NOMO-1 (cell line): ENCODE measurements around the gene DLG3.
"Not testable (repeated sequence)": the region's sequence is repeated elsewhere in the genome, so short reads cannot be mapped to it uniquely, and the experiment has no call there.

Experiments used
- DNase-seq, 2 experiments: peaks; one replicate each; lab custom pipeline; 2025; ENCODE audit not compliant: unreplicated experiment in 2 of 2; lab: John Stamatoyannopoulos, UW

The DLG3 gene

DNA sequence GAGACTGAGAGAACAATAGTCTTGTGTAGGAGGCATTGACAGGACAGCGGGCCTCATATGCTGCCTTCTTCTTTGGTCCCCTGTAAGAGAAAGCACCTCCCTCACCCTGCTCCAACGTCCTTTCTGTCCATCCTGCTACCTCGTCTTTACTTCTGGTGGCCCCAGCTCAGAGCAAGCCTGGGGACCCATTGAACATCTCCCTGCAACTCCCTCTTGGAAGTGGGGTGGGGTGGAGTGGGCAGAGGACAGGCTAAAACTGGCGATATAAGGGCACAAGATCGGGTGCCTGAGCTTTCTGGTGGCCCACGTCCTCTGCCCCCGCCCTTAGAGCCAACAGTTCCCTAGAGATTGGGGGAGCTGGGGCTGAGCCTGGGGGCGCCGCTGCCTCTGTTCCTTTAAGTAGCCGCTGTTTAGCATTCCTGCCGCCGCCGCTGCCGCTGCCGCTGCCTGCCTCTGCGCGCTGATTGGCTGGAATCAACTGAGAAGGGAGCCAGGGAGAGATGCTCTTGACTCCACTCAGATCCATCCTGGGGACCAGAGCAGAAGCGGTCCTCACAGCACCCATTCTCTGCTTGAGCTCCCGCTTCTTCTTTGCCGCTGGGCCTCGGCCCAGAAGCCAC lies at the start of gene DLG3:
TSS of gene DLG3 (plus strand) at position 510 of the 620 bp plus-strand sequence. CDS start 367 bp downstream, outside the sequence.
- DNase-seq = no peak

DNA sequence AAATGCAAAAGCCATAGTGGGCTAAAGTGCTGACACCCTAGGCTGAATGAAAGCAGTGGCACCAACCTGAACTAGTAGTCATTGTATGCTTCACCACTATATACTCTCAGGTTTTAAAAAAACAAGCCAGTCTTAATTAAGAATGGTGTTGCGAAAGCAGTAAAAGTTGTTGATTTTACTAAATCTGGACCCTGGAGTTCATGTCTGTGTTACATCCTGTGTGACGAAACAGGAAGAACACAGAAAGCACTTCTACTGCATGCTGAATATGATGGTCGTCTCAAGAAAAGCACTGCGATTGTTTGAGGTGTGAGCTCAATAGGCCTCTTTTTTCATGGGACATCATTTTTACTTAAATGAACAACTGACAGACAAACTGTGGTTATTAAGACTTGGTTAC lies 45.7 kb upstream of the DLG3 start:
- DNase-seq = peak; percentile 26 to 67

DNA sequence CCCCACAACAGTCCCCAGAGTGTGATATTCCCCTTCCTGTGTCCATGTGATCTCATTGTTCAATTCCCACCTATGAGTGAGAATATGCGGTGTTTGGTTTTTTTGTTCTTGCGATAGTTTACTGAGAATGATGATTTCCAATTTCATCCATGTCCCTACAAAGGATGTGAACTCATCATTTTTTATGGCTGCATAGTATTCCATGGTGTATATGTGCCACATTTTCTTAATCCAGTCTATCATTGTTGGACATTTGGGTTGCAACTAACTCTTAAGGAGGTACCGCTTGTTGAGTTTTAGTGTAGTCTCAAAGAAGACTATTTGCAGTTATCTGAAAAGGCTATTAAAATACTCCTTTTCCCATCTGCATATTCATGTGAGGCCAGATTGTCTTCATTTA lies 44.5 kb upstream of the DLG3 start:
- DNase-seq = not testable (repeated sequence)

DNA sequence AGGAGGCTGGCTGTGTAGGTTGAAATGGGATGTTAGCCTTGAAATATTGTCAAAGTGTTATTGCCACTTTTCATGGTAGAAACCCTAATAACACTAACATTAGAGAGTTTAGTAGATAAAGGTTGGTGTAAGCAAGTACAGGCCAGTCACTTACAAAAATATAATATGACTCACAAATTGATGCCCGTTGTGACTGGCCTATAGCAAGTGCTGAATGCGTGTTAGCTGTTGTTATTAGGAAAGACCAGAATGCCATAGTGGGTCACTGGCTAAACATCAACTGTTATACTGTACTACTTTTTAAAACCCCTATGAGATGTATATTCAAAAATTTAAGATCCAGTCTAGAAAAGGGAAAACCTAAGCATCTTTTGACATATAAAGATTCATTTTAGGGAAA lies 41.9 kb upstream of the DLG3 start:
- DNase-seq = no peak

DNA sequence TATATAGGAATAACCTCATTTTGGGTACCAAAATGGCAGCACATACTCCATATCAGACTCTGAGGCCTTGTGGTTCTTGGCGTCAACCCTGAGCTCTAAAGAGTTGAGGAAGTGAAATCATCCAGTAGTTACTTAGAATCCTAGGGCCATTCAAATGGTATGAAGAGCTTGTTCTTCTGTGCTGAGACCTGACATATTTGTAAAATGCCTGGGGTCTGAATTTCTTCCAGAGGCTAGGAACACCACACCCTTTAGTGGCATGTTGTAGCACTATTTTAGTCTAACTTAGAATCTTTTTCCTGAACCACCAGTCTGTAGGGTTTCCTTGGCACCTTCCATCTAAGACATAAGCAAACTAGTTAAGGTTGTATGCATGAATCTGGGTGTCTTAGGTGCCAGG lies 39.6 kb upstream of the DLG3 start:
- DNase-seq = no peak

DNA sequence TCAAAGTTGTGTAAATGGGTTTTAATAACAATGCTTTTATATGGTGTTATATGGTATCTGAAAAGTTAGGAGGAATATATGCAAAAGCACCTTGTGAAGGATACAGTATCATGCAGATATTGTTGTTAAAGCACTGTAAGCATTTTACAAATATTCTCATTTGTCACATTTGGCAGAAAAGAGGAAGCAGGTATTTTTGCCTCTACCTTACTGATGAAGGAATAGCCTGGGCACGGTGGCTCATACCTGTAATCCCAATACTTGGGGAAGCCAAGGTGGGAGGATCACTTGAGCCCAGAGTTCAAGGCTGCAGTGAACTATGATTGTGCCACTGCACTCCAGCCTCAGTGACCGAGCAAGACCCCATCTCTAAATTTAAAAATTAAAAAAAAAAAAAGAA lies 33.7 kb upstream of the DLG3 start:
- no peak for DNase-seq

DNA sequence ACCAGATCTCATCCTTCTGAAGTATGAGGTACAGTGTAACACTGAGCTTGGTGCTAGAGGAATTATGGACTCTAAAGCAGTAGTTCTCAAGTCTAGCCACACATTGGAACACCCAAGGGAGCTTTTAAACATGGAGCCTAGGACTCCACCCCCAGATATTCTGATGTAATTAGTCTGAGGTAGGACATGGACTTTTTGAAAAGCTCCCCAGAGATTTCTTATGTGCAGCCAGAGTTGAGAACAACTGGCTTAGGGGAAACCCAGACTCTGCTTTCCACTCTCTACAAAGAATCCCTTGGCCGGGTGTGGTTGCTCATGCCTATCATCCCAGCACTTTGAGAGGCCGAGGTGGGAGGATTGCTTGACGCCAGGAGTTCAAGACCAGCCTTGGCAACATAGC lies 33.2 kb upstream of the DLG3 start:
- no peak for DNase-seq

DNA sequence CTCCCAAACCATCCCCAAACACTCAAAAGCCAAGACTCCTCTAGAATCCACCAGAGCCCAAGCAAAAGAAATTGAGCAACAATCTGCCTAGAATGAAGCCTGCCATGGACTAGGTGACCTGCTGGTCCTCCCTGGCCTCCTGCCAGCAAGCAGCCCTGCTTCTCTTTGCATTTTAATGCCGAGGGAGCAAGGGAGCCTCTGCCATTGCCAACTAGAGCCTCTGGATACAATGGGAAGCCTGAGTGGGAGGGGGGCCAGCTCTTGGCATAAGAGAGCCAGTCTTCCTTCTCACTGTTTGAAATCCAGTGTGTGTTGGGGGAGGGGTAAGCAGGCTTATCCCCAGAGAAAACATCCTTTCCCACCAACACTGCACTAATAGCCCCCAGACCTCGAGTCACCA lies 23.0 kb upstream of the DLG3 start:
- DNase-seq = no peak

DNA sequence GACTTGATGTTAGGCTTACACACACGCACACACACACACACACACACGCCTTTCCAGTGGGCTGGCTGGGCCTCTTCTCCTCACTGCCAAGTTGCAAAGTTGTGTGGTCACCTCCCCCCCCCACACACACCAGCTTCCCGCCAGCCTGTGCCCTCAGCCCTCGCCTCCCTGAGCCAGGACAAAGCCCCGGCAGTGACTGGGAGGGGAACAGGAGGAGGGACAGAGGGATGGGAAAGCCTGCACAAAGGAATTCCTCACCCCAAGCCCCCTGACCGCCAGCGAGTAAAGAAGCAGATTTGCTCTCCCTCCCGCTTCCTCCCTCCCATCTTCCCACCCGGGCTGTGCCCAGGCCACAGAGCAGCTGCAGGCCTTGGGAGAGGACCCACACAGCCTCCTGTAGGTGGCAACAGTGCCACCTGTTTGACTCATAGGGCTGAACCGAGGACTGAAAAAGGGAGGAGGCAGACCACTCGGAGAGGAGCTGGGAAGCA lies 21.7 kb upstream of the DLG3 start, which contains the start of gene GDPD2:
TSS of gene GDPD2 (plus strand) at position 464 of the 491 bp plus-strand sequence. CDS start 1,671 bp downstream, outside the sequence.
- no peak for DNase-seq

DNA sequence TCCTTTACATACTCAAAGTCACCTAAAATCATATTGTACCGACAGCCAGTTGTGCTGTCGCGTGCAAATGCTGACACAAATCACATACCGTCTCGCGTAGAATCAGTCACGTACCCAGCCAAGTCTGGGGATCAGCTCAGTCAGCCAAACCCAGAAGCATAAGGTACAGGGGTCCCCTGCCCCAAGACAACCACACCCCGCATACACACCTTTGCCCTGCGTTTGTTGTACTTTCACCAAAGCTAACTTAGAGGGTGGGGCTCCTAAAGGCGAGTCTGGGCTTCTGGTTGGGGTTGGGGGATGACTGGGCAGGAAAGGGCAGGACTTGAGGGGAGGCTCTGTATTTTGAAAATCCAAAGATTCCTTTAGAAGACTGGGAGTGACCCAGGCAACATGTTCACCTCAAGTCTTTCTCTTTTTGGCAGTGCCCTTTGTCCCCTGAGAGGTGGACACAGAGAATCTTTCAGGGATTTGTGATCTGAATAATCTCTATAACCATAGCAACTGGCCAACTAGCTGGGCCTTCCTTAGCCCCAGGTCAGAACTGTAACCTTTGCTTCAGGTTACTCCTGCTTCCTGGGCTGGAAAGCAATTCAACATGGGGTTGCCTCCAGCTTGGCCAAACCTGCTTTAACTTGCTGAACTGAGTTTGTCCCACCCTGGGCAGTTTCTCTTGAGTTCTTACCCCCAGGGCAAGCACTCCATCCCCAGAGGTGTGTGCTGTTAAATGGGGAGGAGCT lies 20.5 kb upstream of the DLG3 start:
- no peak for DNase-seq

DNA sequence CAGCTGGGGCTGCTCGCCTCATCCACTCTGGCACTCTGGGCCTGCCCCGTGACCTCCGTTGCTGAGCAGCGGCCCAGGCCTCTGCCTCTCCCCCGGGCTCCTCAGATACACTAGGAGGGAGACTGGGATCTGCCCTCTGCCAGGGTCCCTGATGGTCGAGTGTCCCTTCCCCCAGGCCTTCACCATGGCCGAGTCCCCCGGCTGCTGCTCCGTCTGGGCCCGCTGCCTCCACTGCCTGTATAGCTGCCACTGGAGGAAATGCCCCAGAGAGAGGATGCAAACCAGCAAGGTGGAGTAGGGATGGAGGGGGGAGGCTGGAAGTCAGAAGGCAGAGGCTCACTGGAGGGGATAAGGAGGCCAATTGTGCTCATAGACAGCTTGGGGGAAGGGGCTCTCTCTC lies 19.8 kb upstream of the DLG3 start:
- no peak for DNase-seq

DNA sequence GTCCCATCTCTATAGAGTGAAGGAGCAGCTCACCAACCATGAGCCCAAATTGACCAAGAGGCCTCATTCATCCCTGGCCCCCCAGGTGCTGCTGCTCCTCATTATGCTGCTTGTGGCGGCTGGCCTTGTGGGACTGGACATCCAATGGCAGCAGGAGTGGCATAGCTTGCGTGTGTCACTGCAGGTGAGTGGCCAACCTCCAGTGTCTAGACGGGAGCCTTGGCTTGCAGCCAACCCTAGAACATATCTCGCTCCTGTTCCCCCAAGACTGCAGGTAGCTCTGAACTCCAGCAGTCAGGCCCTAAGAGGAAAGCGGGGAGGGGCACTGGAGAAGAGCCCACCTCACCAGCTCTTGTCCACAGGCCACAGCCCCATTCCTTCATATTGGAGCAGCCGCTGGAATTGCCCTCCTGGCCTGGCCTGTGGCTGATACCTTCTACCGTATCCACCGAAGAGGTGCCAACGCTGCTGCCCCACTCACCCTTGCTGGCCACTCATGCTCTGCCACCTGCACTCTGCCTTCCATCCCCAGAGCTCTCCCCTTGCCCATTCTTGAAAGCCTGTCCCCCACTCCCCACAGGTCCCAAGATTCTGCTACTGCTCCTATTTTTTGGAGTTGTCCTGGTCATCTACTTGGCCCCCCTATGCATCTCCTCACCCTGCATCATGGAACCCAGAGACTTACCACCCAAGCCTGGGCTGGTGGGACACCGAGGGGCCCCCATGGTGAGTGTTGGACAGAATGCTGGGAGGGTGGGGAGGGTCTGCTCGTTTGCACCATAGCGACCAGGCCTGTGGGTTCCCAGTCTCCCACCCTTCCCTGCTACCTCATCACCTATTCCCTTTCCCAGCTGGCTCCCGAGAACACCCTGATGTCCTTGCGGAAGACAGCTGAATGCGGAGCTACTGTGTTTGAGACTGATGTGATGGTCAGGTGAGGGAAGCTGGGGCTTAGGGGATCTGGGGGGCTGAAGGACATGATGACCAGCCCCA lies 18.1 kb upstream of the DLG3 start:
- DNase-seq = no peak

DNA sequence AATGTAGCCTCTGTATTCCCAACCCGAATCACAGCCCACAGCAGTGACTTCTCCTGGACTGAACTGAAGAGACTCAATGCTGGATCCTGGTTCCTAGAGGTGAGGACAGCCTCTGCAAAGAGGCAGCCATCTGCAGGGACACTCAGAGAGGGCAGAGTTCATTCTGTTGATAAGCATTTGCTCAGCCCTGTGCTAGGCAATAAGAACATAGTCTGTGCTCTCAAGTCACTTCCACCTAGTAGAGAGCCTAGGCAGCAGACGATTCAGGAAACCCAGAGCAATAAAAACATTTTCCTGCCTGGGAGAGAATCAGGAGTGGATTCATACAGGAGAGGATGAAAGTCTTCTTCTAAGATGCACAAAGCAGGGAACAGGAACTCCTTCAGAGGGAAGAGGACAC lies 17.3 kb upstream of the DLG3 start:
- no peak for DNase-seq

DNA sequence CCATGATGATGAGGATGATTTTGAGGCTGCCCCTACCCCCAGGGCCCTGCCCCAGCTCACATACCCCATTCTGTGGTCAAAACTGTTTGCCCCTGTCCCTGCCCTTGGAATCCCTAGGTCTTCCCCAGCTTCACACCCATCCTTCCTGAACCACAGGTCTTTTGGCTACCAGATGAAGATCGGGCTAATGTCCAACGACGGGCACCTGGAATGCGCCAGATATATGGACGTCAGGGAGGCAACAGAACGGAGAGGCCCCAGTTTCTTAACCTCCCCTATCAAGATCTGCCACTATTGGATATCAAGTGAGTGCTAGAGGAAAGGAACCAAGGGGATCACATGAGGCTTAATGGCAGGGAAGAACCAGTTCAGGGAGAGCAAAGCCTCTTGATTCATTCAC lies 14.9 kb upstream of the DLG3 start:
- no peak for DNase-seq

DNA sequence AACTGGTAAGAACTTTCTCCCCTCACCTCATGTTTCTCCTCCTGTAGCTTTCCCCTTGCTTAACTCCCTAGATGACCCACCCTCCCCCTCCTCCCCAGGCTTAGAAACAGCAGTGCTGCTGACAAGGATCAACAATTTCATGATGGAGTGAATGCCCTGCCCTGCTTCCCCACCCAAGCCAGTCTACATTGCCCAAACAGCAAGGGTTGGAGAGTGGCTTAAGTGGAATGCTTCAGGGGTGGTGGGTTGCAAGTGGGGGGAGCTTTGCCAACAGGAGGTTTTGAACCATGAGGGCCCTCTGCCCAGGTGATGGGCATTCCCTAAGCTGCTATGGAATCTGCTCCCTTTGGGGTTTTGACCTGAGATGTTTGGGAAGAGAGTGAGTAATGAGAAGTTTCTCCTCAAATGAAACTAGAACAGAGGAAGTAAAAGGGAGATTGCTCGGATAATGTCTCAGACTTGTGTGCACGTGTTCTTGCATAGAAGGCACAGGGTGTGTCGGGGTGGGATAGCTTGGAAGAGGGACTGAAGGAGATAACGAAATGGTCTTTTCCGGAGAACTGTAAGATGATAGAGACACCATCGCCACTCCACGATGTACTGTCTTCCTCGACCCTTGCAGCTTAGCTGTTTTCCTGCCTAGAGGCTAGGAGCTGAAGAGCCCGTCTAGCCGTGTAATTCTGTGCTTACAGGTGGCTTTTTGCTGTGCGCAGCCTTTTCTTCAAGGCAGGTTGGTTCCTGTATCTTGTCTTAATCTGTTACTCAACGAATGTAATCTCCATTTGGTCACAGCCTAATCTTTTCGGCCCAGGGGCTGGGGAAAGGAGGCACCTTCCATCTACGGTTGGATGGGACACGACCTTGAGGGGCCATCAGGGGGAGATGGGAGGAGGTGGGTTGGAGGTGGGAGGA lies 11.4 kb upstream of the DLG3 start:
- peak in 1 of 2 experiments; percentile 23 for DNase-seq

DNA sequence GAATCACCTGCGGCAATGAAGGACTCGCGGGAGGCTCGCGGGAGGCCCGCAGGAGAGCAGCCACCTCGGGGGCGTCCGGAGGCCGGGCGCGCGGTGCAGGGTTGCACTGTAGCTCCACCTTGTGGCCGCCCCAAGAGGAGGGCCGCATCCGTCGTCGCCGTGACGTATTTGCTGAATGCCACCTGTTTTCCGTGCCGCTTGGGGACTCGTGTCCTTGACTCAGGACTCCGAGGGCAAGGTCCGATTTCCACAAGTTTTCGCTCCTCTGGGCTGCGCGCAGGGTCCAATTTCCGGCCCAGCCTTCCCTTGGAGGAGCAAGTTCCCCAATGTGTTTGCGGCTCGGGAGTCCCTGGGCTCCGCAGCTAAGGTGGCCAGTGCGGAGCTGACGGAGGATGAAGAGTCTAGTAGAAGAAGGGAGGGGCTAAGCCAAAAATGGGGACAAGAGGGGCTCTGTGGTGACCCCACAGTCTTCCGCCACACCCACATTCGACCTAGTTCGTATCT lies 10.7 kb upstream of the DLG3 start:
- peak; percentile 52 to 61 for DNase-seq

DNA sequence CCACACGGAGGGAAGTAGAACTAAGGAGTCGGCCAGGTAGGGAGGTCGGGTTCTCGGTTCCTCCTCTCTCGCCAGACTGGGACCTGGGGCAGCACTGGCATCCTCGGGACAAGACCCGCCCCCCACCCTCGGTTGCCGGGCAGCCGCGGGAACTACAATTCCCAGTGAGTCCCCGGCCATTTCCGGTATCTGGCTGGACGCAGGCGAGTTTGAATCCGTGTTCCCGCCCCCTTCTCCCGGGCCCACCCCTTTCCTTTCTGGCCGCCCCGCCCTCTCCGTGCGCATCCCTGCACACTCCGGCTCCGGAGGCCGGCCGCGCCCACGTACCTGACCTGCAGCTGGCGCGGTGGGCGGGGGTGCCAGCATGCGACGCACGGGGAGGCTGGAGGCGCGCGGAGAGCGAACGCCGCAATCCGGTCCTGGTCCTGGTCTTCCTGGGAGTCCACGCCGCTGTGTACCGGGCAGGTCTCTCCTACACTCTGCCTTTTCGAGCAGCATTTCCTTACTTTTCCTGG lies 10.2 kb upstream of the DLG3 start:
- peak; percentile 53 to 65 for DNase-seq

DNA sequence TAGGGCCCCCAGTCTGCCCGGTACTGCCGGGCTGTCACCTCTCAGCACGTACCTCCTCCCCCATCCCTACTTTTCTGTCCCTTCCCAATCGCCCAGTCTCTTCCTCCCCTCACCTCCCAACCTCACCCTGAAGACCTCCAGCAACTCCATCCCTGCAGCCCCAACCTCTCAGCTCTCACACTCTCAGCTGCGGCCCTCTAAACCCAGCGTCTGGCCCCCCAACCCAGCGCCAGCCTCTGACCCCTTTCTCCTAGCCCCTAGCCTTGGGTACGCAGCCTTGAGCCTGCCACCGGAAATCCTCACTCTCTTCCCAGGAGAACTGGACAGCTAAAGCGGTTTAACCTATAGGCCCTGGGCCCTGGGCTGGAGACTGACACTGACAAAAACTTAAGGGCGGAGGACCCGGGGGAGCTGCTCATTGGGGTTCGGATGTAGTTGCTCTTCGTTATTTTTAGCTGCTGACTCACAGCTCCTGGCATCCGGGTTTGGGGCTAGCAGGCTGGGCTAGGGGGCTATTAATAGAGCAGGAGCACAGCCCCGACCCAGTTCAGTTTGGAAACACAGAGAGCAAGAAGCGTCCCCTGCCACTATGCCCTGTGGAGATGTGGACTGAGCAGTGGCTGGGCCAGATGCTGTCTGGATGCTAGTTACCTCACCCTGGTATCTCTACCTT lies 9.6 kb upstream of the DLG3 start:
- no peak for DNase-seq

DNA sequence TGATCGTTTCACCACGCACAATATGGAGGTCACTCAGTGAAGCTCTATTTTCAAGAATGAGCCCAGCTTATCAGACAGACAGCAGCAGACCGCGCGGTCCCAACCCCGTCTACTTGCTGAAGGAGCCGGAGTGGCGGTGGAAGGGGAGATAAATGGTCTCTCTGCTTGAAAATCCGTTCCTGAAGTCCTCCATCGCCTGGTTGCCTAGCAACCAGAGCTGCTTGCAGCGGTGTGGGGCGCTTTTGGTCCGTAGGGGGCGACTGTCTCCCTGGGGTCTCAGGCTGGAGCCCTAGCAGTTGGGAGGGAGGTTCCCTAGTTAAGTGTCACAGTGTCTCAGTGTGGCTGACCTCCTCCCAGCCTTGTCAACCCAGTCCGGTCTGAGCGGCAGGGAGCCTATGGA lies 8.3 kb upstream of the DLG3 start:
- no peak for DNase-seq
